ENCODE data around the gene TMEM225. TPM values are rescaled to one million over a fixed set of nuclear protein-coding genes. Genes with fewer than 3 reads are reported as not detected.
"Not testable (repeated sequence)": the region's sequence is repeated elsewhere in the genome, so short reads cannot be mapped to it uniquely, and the experiment has no call there.

TMEM225 gene
- total and polyA plus RNA-seq, 10 donors: not detected

GRCh38 chr11:123892031-123892430 lies 6.6 kb upstream of the TMEM225 start:
- intact Hi-C loops (cut with DNase I; ENCODE audit: low total_unique reads): no loop called here
- Histone ChIP-seq H3K9me3 (no peaks in the 10 kb centered on the region), H3K36me3 (no peaks in the 10 kb centered on the region), H3K4me1 (no peaks in the 10 kb centered on the region), H3K4me3 (no peak overlapping the region), H3K27ac (no peak overlapping the region), H3K27me3 (replicated peaks in 1 of 7) (no peaks in the 10 kb centered on the region)
- no peak for TF ChIP-seq CTCF (IDR thresholded peaks at IDR 0.05 in 8 of 11, conservative IDR thresholded peaks at IDR 0.05 in 3 of 11)
- TF ChIP-seq POLR2A (IDR thresholded peaks at IDR 0.05): no peak
- TF ChIP-seq POLR2AphosphoS5 (IDR thresholded peaks at IDR 0.05): no peak
- no peak for DNase-seq

GRCh38 chr11:123880912-123881311 lies 4.6 kb downstream of the TMEM225 start:
- intact Hi-C loops (cut with DNase I; ENCODE audit: low total_unique reads): no loop called here
- WGBS, 5 donors: 89 to 96% (median 90%) methylated on average over 4 of the region's 4 CpGs
- Histone ChIP-seq H3K27me3 (replicated peaks in 1 of 7) (no peaks in the 10 kb centered on the region), H3K4me3 (no peak overlapping the region), H3K27ac (no peak overlapping the region), H3K4me1 (no peaks in the 10 kb centered on the region), H3K36me3 (no peaks in the 10 kb centered on the region), H3K9me3 (peaks cover 0 to 8% (median under 1%) of the 10 kb centered on the region in 8 donors)
- TF ChIP-seq CTCF (IDR thresholded peaks at IDR 0.05 in 8 of 11, conservative IDR thresholded peaks at IDR 0.05 in 3 of 11) (no peak), POLR2A (IDR thresholded peaks at IDR 0.05) (no peak), POLR2AphosphoS5 (IDR thresholded peaks at IDR 0.05) (no peak)
- no peak for DNase-seq

- H3K27ac ChIP-seq; H3K4me3 ChIP-seq; intact Hi-C loops (cut with DNase I; ENCODE audit: low total_unique reads); H3K36me3 ChIP-seq; H3K27me3 ChIP-seq (replicated peaks in 1 of 7); H3K9me3 ChIP-seq; H3K4me1 ChIP-seq; DNase-seq: not testable (repeated sequence)
- WGBS, 5 donors: 67 to 87% (median 79%) methylated on average over 9 of the region's 9 CpGs
Observed at GRCh38 chr11:123867795-123868194, 17.7 kb downstream of the TMEM225 start.

GRCh38 chr11:123865293-123865692 lies 20.2 kb downstream of the TMEM225 start:
- H3K4me3 ChIP-seq; H3K4me1 ChIP-seq; H3K27me3 ChIP-seq (replicated peaks in 1 of 7); intact Hi-C loops (cut with DNase I; ENCODE audit: low total_unique reads); DNase-seq; H3K27ac ChIP-seq; H3K9me3 ChIP-seq; H3K36me3 ChIP-seq: not testable (repeated sequence)
- 58 to 69% (median 61%) methylated on average over 7 of the region's 7 CpGs for WGBS, 5 donors

- WGBS, 5 donors: 41 to 68% (median 55%) methylated on average over 2 of the region's 2 CpGs
- H3K27ac ChIP-seq: no peak overlapping the region
- no peak for DNase-seq
- H3K9me3 ChIP-seq: peaks cover 0 to 13% (median 2%) of the 10 kb centered on the region in 8 donors
- H3K27me3 ChIP-seq (replicated peaks in 1 of 7): no peaks in the 10 kb centered on the region
- intact Hi-C loops (cut with DNase I; ENCODE audit: low total_unique reads): no loop called here
- H3K4me3 ChIP-seq: no peak overlapping the region
- H3K4me1 ChIP-seq: no peaks in the 10 kb centered on the region
- no peaks in the 10 kb centered on the region for H3K36me3 ChIP-seq
- TF ChIP-seq CTCF (IDR thresholded peaks at IDR 0.05 in 8 of 11, conservative IDR thresholded peaks at IDR 0.05 in 3 of 11) (no peak), POLR2A (IDR thresholded peaks at IDR 0.05) (no peak), POLR2AphosphoS5 (IDR thresholded peaks at IDR 0.05) (no peak)
Observed at GRCh38 chr11:123859731-123860130, 25.7 kb downstream of the TMEM225 start.
